HCT116 (cell line): ENCODE results near the gene TUB. TPM values are rescaled to one million over a fixed set of nuclear protein-coding genes. Genes with fewer than 3 reads are reported as not detected.

Experiments
- ATAC-seq: fragments of 200-7000 bp; cut with Tn5 transposase; 2 replicates; pipeline ENCODE4 v1.9.1; 2020; ENCODE audit warnings: mild to moderate bottlenecking, moderate library complexity
- BruUV-seq: library from RNA; stranded (reverse); fragments of 400-500 nt; replicated peaks from 2 replicates; lab custom pipeline; 2021; lab: Mats Ljungman, UMichigan
- CTCF ChIA-PET: fragments of 300-600 bp; sonication (Branson Sonifier 250); formaldehyde crosslinking; loops from one replicate; lab custom pipeline; 2021; ENCODE audit warnings: antibody characterized with exemption; lab: Charles Lee
- POLR2A ChIA-PET: fragments of 300-600, 350-600 bp; sonication (Branson Sonifier 250); formaldehyde crosslinking; loops from one replicate; lab custom pipeline; 2021; ENCODE audit warnings: antibody characterized with exemption; lab: Charles Lee
- RAD21 ChIA-PET, 2 experiments: fragments of 300-600 bp; sonication (Branson Sonifier 250); formaldehyde crosslinking; loops; one replicate each; lab custom pipeline; 2023; ENCODE audit warnings: low total read pairs in 2 of 2; ENCODE audit not compliant: uncharacterized antibody in 2 of 2, unreplicated experiment in 2 of 2, low non-redundant PET in 1 of 2; lab: Charles Lee
- DNase-seq: peaks from one replicate; pipeline ENCODE4 v3.0.0-alpha.2; 2010; ENCODE audit warnings: low read depth, low spot score
- H2AFZ ChIP-seq: fragments of 200-600 bp; shearing (Covaris generic), sonication (generic); 2 replicates; pipeline ENCODE4 v1.6.1; 2017; ENCODE audit warnings: low read depth, mixed run types, mixed read lengths, antibody characterized with exemption, low read length; ENCODE audit not compliant: poor library complexity, severe bottlenecking
- H3K27ac ChIP-seq: 2 replicates; pipeline ENCODE4 v1.5.1; 2012; ENCODE audit warnings: low read depth, low read length
- H3K27me3 ChIP-seq: fragments of 200-600 bp; sonication (generic); 2 replicates; pipeline ENCODE4 v1.6.1; 2016; ENCODE audit warnings: mixed run types, low read length, mixed read lengths; ENCODE audit not compliant: insufficient read depth
- H3K36me3 ChIP-seq, 2 experiments: fragments of 200-500 bp in 1 of 2; fragments of 200-600 bp in 1 of 2; sonication (Bioruptor generic) in 1 of 2; sonication (generic) in 1 of 2; 2 replicates each; pipeline versions ENCODE4 v1.5.1 to v1.6.1; 2014 to 2016; ENCODE audit warnings: low read length in 2 of 2, inconsistent platforms in 1 of 2, mixed read lengths in 1 of 2, mixed run types in 1 of 2; ENCODE audit not compliant: insufficient read depth in 2 of 2, control insufficient read depth in 1 of 2
- H3K4me1 ChIP-seq, 2 experiments: fragments of 200-600 bp in 1 of 2; sonication (generic) in 1 of 2; 2 replicates each; pipeline versions ENCODE4 v1.5.1 to v1.6.1; 2012 to 2017; ENCODE audit warnings: low read length in 2 of 2, inconsistent platforms in 1 of 2, mild to moderate bottlenecking in 1 of 2, mixed read lengths in 1 of 2, mixed run types in 1 of 2, moderate library complexity in 1 of 2; ENCODE audit not compliant: insufficient read depth in 2 of 2, control insufficient read depth in 1 of 2
- H3K4me2 ChIP-seq: fragments of 200-600 bp; sonication (generic); 2 replicates; pipeline ENCODE4 v1.6.1; 2017; ENCODE audit warnings: mixed run types, low read length, mixed read lengths
- H3K4me3 ChIP-seq, 2 experiments: fragments of 200-600 bp in 1 of 2; sonication (generic) in 1 of 2; replicated peaks in 1 of 2; 2 replicates each; pipeline ENCODE4 v1.5.1; 2011 to 2016; ENCODE audit warnings: low read length in 2 of 2, control low read depth in 1 of 2, low read depth in 1 of 2, mild to moderate bottlenecking in 1 of 2, mixed read lengths in 1 of 2, mixed run types in 1 of 2
- H3K79me2 ChIP-seq: fragments of 200-600 bp; sonication (generic); 2 replicates; pipeline ENCODE4 v1.6.1; 2017; ENCODE audit warnings: mild to moderate bottlenecking, mixed run types, low read length, moderate library complexity, mixed read lengths; ENCODE audit not compliant: insufficient read depth
- H3K9ac ChIP-seq: fragments of 200-600 bp; sonication (generic); 2 replicates; pipeline ENCODE4 v1.6.1; 2016; ENCODE audit warnings: low read length, mixed read lengths
- H3K9me2 ChIP-seq: fragments of 200-600 bp; sonication (generic), shearing (Covaris generic); 2 replicates; pipeline ENCODE4 v1.6.1; 2017; ENCODE audit warnings: mixed run types, mild to moderate bottlenecking, moderate library complexity; ENCODE audit not compliant: insufficient read depth
- H3K9me3 ChIP-seq, 2 experiments: fragments of 200-500 bp in 1 of 2; fragments of 200-600 bp in 1 of 2; sonication (Bioruptor generic) in 1 of 2; sonication (generic) in 1 of 2; 2 replicates each; pipeline ENCODE4 v1.6.1; 2014 to 2017; ENCODE audit warnings: low read length in 2 of 2, mixed read lengths in 2 of 2, inconsistent platforms in 1 of 2, low read depth in 1 of 2, mild to moderate bottlenecking in 1 of 2, mixed run types in 1 of 2, moderate library complexity in 1 of 2; ENCODE audit not compliant: control insufficient read depth in 1 of 2, insufficient read depth in 1 of 2
- H4K20me1 ChIP-seq: fragments of 200-600 bp; sonication (generic), shearing (Covaris generic); 2 replicates; pipeline ENCODE4 v1.6.1; 2017; ENCODE audit warnings: mixed run types, mild to moderate bottlenecking, moderate library complexity; ENCODE audit not compliant: insufficient read depth
- ATF3 ChIP-seq: IDR thresholded peaks from 2 replicates; pipeline ENCODE4 v1.6.1; 2012
- CEBPB ChIP-seq: IDR thresholded peaks from 2 replicates; pipeline ENCODE4 v1.6.1; 2012; ENCODE audit warnings: low read depth
- EGR1 ChIP-seq: IDR thresholded peaks from 2 replicates; pipeline ENCODE4 v1.6.1; 2012; ENCODE audit warnings: low read depth
- EZH2 ChIP-seq: fragments of 200-600 bp; sonication (generic); IDR thresholded peaks from 2 replicates; pipeline ENCODE4 v1.6.1; 2017; ENCODE audit warnings: antibody characterized with exemption, mixed run types
- EZH2phosphoT487 ChIP-seq: fragments of 200-600 bp; IDR thresholded peaks from 2 replicates; pipeline ENCODE4 v1.6.1; 2018; ENCODE audit warnings: antibody characterized with exemption, borderline replicate concordance
- FOSL1 ChIP-seq: IDR thresholded peaks from 2 replicates; pipeline ENCODE4 v1.6.1; 2012; ENCODE audit warnings: low read depth
- POLR2A ChIP-seq: IDR thresholded peaks from 2 replicates; pipeline ENCODE4 v1.7.0; 2011; ENCODE audit warnings: borderline replicate concordance; ENCODE audit not compliant: insufficient read depth, insufficient read length; ENCODE audit errors: extremely low read depth
- POLR2AphosphoS5 ChIP-seq: IDR thresholded peaks from 2 replicates; pipeline ENCODE4 v1.6.1; 2011; ENCODE audit warnings: mild to moderate bottlenecking, low read depth, low read length, moderate library complexity
- REST ChIP-seq: IDR thresholded peaks from 2 replicates; pipeline ENCODE4 v1.6.1; 2012; ENCODE audit warnings: low read depth
- SRF ChIP-seq: IDR thresholded peaks from 2 replicates; pipeline ENCODE4 v1.6.1; 2012; ENCODE audit warnings: low read depth
- TCF7L2 ChIP-seq: IDR thresholded peaks from 2 replicates; pipeline ENCODE4 v1.7.0; 2011; ENCODE audit warnings: borderline replicate concordance, inconsistent platforms; ENCODE audit not compliant: insufficient read depth, insufficient read length; ENCODE audit errors: extremely low read depth
- YY1 ChIP-seq: IDR thresholded peaks from 2 replicates; pipeline ENCODE4 v1.6.1; 2011; ENCODE audit warnings: low read length, low read depth, moderate library complexity, mild to moderate bottlenecking; ENCODE audit not compliant: insufficient replicate concordance; ENCODE audit errors: extremely low read depth
- ZFX ChIP-seq: fragments of 450-650 bp; IDR thresholded peaks from 2 replicates; pipeline ENCODE4 v1.6.1; 2017
- intact Hi-C: fragments of 100-400 bp; cut with micrococcal nuclease; formaldehyde crosslinking; loops from 2 replicates; pipeline ENCODE4 v1.10.0; 2022
- total RNA-seq: library from RNA; stranded (reverse); gene quantifications from one replicate; pipeline ENCODE4 v1.2.1, GENCODE V29; 2021; ENCODE audit not compliant: unreplicated experiment
- TF ChIP-seq, protein P1 (sequence below): IDR thresholded peaks from 2 replicates; pipeline ENCODE4 v1.6.1; 2011; ENCODE audit warnings: mild to moderate bottlenecking, low read length, moderate library complexity; ENCODE audit not compliant: insufficient replicate concordance; ENCODE audit errors: extremely low read depth
- TF ChIP-seq, protein P2 (sequence below): IDR thresholded peaks from 2 replicates; pipeline ENCODE4 v1.6.1; 2012

The TUB gene
- total RNA-seq, 1 experiment from 2014 or later = 0.02 TPM

- TF ChIP-seq, protein P1, sequence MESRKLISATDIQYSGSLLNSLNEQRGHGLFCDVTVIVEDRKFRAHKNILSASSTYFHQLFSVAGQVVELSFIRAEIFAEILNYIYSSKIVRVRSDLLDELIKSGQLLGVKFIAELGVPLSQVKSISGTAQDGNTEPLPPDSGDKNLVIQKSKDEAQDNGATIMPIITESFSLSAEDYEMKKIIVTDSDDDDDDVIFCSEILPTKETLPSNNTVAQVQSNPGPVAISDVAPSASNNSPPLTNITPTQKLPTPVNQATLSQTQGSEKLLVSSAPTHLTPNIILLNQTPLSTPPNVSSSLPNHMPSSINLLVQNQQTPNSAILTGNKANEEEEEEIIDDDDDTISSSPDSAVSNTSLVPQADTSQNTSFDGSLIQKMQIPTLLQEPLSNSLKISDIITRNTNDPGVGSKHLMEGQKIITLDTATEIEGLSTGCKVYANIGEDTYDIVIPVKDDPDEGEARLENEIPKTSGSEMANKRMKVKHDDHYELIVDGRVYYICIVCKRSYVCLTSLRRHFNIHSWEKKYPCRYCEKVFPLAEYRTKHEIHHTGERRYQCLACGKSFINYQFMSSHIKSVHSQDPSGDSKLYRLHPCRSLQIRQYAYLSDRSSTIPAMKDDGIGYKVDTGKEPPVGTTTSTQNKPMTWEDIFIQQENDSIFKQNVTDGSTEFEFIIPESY = no peak
- TF ChIP-seq EZH2phosphoT487 (no peak), ZFX (no peak), YY1 (no peak), EGR1 (no peak), SRF (no peak), ATF3 (no peak), POLR2AphosphoS5 (no peak), EZH2 (no peak), FOSL1 (no peak), TCF7L2 (no peak), REST (no peak), CEBPB (no peak), POLR2A (no peak)
- TF ChIP-seq, protein P2, sequence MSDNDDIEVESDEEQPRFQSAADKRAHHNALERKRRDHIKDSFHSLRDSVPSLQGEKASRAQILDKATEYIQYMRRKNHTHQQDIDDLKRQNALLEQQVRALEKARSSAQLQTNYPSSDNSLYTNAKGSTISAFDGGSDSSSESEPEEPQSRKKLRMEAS = no peak
- CTCF ChIA-PET = interaction anchor here (0.8 to 1.8 kb wide), 4 partner anchors 55 to 101 kb away, joined by 3 to 14 read pairs (median 8); partner anchors contain the start of gene EIF3F
- Histone ChIP-seq H3K79me2 (no peaks in the 10 kb centered on the region), H3K9me3 (no peaks in the 10 kb centered on the region), H3K9ac (no peak overlapping the region), H3K27ac (no peak overlapping the region), H3K4me2 (no peak overlapping the region), H3K27me3 (no peaks in the 10 kb centered on the region), H3K4me1 (peaks cover 0 to 5% of the 10 kb centered on the region in 2 experiments; a peak in 2 of 4 replicates), H3K36me3 (no peaks in the 10 kb centered on the region), H3K4me3 (no peak overlapping the region), H2AFZ (no peak overlapping the region), H4K20me1 (no peaks in the 10 kb centered on the region), H3K9me2 (no peaks in the 10 kb centered on the region)
- intact Hi-C loops = loop anchor here (1.0 kb wide), 1 partner anchor 54 kb away; no protein-coding TSS in a partner anchor
- no TSS peak for BruUV-seq
- POLR2A ChIA-PET = no interaction called here
- no peak for ATAC-seq
- RAD21 ChIA-PET = interaction anchor here in 1 of 2 experiments (1.1 kb wide), 1 partner anchor 177 kb away, joined by 3 read pairs; no protein-coding TSS in a partner anchor
- no peak for DNase-seq
Observed at GRCh38 chr11:8087756-8088155, 6.7 kb downstream of the TUB start.
